Gastrocnemius medialis (tissue), 4 donors: ENCODE results near the gene ARMC2.

Experiments
- CTCF ChIP-seq, 5 experiments: fragments of 450-650 bp in 3 of 5; fragments of 200-600 bp in 2 of 5; sonication (generic) in 2 of 5; IDR thresholded peaks in 4 of 5; conservative IDR thresholded peaks in 1 of 5; 1 replicate in 4 of 5; 2 replicates in 1 of 5; pipeline ENCODE4 v1.5.1; 2016 to 2019; ENCODE audit warnings: antibody characterized with exemption in 5 of 5, mild to moderate bottlenecking in 3 of 5, moderate library complexity in 3 of 5
- POLR2A ChIP-seq, 2 donors: fragments of 450-650 bp; IDR thresholded peaks; one replicate each; pipeline ENCODE4 v1.6.1; 2017; ENCODE audit warnings: antibody characterized with exemption in 2 of 2, mild to moderate bottlenecking in 2 of 2, moderate library complexity in 2 of 2

DNA sequence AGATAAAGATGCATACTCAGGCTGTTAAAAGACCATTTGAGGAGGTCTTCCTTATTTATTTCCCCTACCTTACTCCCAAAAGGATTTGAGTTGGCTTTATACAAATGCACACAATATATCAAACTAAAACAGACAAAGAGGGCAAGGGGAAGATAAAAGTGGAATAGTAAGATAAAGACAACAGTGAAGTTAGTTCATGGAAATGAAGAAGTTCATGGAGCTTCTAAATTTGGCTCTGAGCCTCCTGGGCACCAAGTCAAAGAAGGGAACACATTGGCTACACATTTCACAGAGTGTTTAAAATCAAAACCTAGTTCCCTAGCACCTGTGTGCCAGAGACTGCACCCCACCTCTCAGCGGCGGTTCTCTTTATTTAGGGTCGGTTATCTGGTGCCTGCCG lies 25.8 kb upstream of the ARMC2 start:
- TF ChIP-seq CTCF (IDR thresholded peaks at IDR 0.05 in 4 of 5, conservative IDR thresholded peaks at IDR 0.05 in 1 of 5) (no peak), POLR2A (IDR thresholded peaks at IDR 0.05) (no peak)
